GM23338 (cell line): Measurements from ENCODE around the gene SNORC. TPM values are rescaled to one million over a fixed set of nuclear protein-coding genes. Genes with fewer than 3 reads are reported as not detected.

ENCODE experiments used
- ATAC-seq: fragments of 200-7000 bp; cut with Tn5 transposase; 3 replicates; pipeline ENCODE4 v1.9.1; 2020
- DNase-seq: peaks from one replicate; pipeline ENCODE4 v3.0.0-alpha.2; 2015; ENCODE audit warnings: low spot score
- H2AFZ ChIP-seq: fragments of 200-600 bp; sonication (generic); 2 replicates; pipeline ENCODE4 v1.8.0; 2016; ENCODE audit warnings: antibody characterized with exemption, mild to moderate bottlenecking, moderate library complexity
- H3F3A ChIP-seq: fragments of 200-600 bp; sonication (generic); replicated peaks from 2 replicates; pipeline ENCODE4 v1.8.0; 2017; ENCODE audit warnings: antibody characterized with exemption, mixed run types, low read depth
- H3K27ac ChIP-seq: fragments of 200-600 bp; sonication (generic); 2 replicates; pipeline ENCODE4 v1.6.1; 2016; ENCODE audit warnings: low read depth
- H3K27me3 ChIP-seq: fragments of 200-600 bp; sonication (generic); 2 replicates; pipeline ENCODE4 v1.8.0; 2016; ENCODE audit warnings: mild to moderate bottlenecking, mixed run types, moderate library complexity; ENCODE audit not compliant: insufficient read depth
- H3K36me3 ChIP-seq: fragments of 200-600 bp; sonication (generic); 2 replicates; pipeline ENCODE4 v1.8.0; 2016; ENCODE audit warnings: mild to moderate bottlenecking; ENCODE audit not compliant: insufficient read depth
- H3K4me1 ChIP-seq: fragments of 200-600 bp; sonication (generic); 2 replicates; pipeline ENCODE4 v1.8.0; 2016; ENCODE audit warnings: mild to moderate bottlenecking, moderate library complexity; ENCODE audit not compliant: insufficient read depth
- H3K4me2 ChIP-seq: fragments of 200-600 bp; sonication (generic); 2 replicates; pipeline ENCODE4 v1.7.1; 2017; ENCODE audit warnings: mixed run types
- H3K4me3 ChIP-seq: fragments of 200-600 bp; sonication (generic); 2 replicates; pipeline ENCODE4 v1.6.1; 2016; ENCODE audit warnings: mixed run types
- H3K79me2 ChIP-seq: fragments of 200-600 bp; sonication (generic); replicated peaks from 2 replicates; pipeline ENCODE4 v1.8.0; 2017; ENCODE audit warnings: mild to moderate bottlenecking; ENCODE audit not compliant: insufficient read depth
- H3K9me2 ChIP-seq: fragments of 200-600 bp; sonication (generic); 2 replicates; pipeline ENCODE4 v1.8.0; 2017; ENCODE audit not compliant: insufficient read depth
- H4K20me1 ChIP-seq: fragments of 200-600 bp; sonication (generic); replicated peaks from 2 replicates; pipeline ENCODE4 v1.8.0; 2017; ENCODE audit warnings: mild to moderate bottlenecking; ENCODE audit not compliant: insufficient read depth
- H3K27ac Mint-ChIP-seq: 2 replicates; pipeline ENCODE4 v1.8.0; 2020; ENCODE audit warnings: inconsistent platforms, mild to moderate bottlenecking, moderate library complexity, mixed read lengths
- H3K27me3 Mint-ChIP-seq: 3 replicates; pipeline ENCODE4 v1.8.0; 2022; ENCODE audit warnings: low read depth, mild to moderate bottlenecking, moderate library complexity, mixed read lengths, inconsistent platforms; ENCODE audit not compliant: insufficient read depth, poor library complexity
- H3K36me3 Mint-ChIP-seq: 3 replicates; pipeline ENCODE4 v1.8.0; 2021; ENCODE audit warnings: low read depth, mild to moderate bottlenecking, inconsistent platforms, moderate library complexity, mixed read lengths
- H3K4me1 Mint-ChIP-seq: 3 replicates; pipeline ENCODE4 v1.8.0; 2020; ENCODE audit warnings: mild to moderate bottlenecking, inconsistent platforms, mixed read lengths
- H3K4me3 Mint-ChIP-seq: 3 replicates; pipeline ENCODE4 v1.8.0; 2021; ENCODE audit warnings: moderate library complexity, mild to moderate bottlenecking, inconsistent platforms, mixed read lengths
- H3K9me3 Mint-ChIP-seq: 3 replicates; pipeline ENCODE4 v1.8.0; 2020; ENCODE audit warnings: moderate library complexity, mild to moderate bottlenecking, inconsistent platforms, mixed read lengths
- EZH2phosphoT487 ChIP-seq: fragments of 200-600 bp; sonication (generic); IDR thresholded peaks from one replicate; pipeline ENCODE4 v1.8.1; 2018; ENCODE audit warnings: antibody characterized with exemption; ENCODE audit not compliant: unreplicated experiment
- JUNB ChIP-seq: IDR thresholded peaks from one replicate; pipeline ENCODE4 v1.6.1; 2016; ENCODE audit warnings: antibody characterized with exemption; ENCODE audit not compliant: unreplicated experiment
- NANOG ChIP-seq: IDR thresholded peaks from 2 replicates; pipeline ENCODE4 v1.6.1; 2016; ENCODE audit warnings: antibody characterized with exemption, borderline replicate concordance
- ZNF114 ChIP-seq: fragments of 250-450 bp; sonication (Bioruptor Pico); IDR thresholded peaks from 2 replicates; pipeline ENCODE4 v1.5.0; 2020; ENCODE audit warnings: mild to moderate bottlenecking, moderate library complexity
- ZNF331 ChIP-seq: fragments of 250-450 bp; sonication (Bioruptor Pico); IDR thresholded peaks from 2 replicates; pipeline ENCODE4 v1.5.0; 2020; ENCODE audit warnings: low read depth, mild to moderate bottlenecking, moderate library complexity
- polyA plus RNA-seq: library from polyadenylated mRNA; unstranded; fragments of >200 nt; fragmentation: Nextera tagmentation; extraction: Ambion mirVana; gene quantifications from 2 replicates; pipeline ENCODE4 v1.2.1, GENCODE V29; 2016
- total RNA-seq: library from RNA; depleted of rRNA; stranded (reverse); fragments of >200 nt; shearing (Covaris generic); gene quantifications from 2 replicates; pipeline ENCODE4 v1.2.3, GENCODE V29; 2014
- TF ChIP-seq, protein P1 (sequence below): fragments of 250-450 bp; sonication (Bioruptor Pico); IDR thresholded peaks from 2 replicates; pipeline ENCODE4 v1.5.0; 2020; ENCODE audit warnings: mild to moderate bottlenecking, moderate library complexity
- TF ChIP-seq, protein P2 (sequence below): IDR thresholded peaks from 2 replicates; pipeline ENCODE4 v1.6.1; 2016; ENCODE audit warnings: antibody characterized with exemption

Gene SNORC
- total and polyA plus RNA-seq, 2 experiments from 2014 or later = 0.80 to 1.6 TPM

GRCh38 chr2:232888099-232888836 lies 18.2 kb downstream of the SNORC start:
- Histone ChIP-seq H3F3A (no peaks in the 10 kb centered on the region; the same call in 1 of the 2 replicates), H3K79me2 (no peaks in the 10 kb centered on the region), H3K36me3 (no peaks in the 10 kb centered on the region), H2AFZ (no peak overlapping the region), H3K4me1 (peaks cover 6% of the 10 kb centered on the region; the same call in 1 of the 2 replicates), H4K20me1 (no peaks in the 10 kb centered on the region), H3K4me2 (no peak overlapping the region), H3K4me3 (no peak overlapping the region), H3K27me3 (no peaks in the 10 kb centered on the region), H3K9me2 (no peaks in the 10 kb centered on the region), H3K27ac (no peak overlapping the region)
- DNase-seq (no peak), ATAC-seq (no peak)
- Mint-ChIP-seq H3K4me1 (peaks cover 36% of the 10 kb centered on the region), H3K4me3 (no peak overlapping the region), H3K36me3 (no peaks in the 10 kb centered on the region; the same call in 2 of the 3 replicates), H3K27me3 (peaks cover 12% of the 10 kb centered on the region), H3K27ac (no peak overlapping the region; the same call in 1 of the 2 replicates), H3K9me3 (no peaks in the 10 kb centered on the region; the same call in 2 of the 3 replicates)
- TF ChIP-seq NANOG (no peak), ZNF331 (CRISPR knock-in tag) (no peak), EZH2phosphoT487 (no peak), ZNF114 (CRISPR knock-in tag) (no peak), JUNB (no peak)
- TF ChIP-seq, protein P1, sequence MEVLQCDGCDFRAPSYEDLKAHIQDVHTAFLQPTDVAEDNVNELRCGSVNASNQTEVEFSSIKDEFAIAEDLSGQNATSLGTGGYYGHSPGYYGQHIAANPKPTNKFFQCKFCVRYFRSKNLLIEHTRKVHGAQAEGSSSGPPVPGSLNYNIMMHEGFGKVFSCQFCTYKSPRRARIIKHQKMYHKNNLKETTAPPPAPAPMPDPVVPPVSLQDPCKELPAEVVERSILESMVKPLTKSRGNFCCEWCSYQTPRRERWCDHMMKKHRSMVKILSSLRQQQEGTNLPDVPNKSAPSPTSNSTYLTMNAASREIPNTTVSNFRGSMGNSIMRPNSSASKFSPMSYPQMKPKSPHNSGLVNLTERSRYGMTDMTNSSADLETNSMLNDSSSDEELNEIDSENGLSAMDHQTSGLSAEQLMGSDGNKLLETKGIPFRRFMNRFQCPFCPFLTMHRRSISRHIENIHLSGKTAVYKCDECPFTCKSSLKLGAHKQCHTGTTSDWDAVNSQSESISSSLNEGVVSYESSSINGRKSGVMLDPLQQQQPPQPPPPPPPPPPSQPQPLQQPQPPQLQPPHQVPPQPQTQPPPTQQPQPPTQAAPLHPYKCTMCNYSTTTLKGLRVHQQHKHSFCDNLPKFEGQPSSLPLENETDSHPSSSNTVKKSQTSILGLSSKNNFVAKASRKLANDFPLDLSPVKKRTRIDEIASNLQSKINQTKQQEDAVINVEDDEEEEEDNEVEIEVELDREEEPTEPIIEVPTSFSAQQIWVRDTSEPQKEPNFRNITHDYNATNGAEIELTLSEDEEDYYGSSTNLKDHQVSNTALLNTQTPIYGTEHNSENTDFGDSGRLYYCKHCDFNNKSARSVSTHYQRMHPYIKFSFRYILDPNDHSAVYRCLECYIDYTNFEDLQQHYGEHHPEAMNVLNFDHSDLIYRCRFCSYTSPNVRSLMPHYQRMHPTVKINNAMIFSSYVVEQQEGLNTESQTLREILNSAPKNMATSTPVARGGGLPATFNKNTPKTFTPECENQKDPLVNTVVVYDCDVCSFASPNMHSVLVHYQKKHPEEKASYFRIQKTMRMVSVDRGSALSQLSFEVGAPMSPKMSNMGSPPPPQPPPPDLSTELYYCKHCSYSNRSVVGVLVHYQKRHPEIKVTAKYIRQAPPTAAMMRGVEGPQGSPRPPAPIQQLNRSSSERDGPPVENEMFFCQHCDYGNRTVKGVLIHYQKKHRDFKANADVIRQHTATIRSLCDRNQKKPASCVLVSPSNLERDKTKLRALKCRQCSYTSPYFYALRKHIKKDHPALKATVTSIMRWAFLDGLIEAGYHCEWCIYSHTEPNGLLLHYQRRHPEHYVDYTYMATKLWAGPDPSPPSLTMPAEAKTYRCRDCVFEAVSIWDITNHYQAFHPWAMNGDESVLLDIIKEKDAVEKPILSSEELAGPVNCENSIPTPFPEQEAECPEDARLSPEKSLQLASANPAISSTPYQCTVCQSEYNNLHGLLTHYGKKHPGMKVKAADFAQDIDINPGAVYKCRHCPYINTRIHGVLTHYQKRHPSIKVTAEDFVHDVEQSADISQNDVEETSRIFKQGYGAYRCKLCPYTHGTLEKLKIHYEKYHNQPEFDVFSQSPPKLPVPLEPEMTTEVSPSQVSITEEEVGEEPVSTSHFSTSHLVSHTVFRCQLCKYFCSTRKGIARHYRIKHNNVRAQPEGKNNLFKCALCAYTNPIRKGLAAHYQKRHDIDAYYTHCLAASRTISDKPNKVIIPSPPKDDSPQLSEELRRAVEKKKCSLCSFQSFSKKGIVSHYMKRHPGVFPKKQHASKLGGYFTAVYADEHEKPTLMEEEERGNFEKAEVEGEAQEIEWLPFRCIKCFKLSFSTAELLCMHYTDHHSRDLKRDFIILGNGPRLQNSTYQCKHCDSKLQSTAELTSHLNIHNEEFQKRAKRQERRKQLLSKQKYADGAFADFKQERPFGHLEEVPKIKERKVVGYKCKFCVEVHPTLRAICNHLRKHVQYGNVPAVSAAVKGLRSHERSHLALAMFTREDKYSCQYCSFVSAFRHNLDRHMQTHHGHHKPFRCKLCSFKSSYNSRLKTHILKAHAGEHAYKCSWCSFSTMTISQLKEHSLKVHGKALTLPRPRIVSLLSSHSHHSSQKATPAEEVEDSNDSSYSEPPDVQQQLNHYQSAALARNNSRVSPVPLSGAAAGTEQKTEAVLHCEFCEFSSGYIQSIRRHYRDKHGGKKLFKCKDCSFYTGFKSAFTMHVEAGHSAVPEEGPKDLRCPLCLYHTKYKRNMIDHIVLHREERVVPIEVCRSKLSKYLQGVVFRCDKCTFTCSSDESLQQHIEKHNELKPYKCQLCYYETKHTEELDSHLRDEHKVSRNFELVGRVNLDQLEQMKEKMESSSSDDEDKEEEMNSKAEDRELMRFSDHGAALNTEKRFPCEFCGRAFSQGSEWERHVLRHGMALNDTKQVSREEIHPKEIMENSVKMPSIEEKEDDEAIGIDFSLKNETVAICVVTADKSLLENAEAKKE (CRISPR knock-in tag) = no peak
- TF ChIP-seq, protein P2, sequence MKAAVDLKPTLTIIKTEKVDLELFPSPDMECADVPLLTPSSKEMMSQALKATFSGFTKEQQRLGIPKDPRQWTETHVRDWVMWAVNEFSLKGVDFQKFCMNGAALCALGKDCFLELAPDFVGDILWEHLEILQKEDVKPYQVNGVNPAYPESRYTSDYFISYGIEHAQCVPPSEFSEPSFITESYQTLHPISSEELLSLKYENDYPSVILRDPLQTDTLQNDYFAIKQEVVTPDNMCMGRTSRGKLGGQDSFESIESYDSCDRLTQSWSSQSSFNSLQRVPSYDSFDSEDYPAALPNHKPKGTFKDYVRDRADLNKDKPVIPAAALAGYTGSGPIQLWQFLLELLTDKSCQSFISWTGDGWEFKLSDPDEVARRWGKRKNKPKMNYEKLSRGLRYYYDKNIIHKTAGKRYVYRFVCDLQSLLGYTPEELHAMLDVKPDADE = no peak
